ENCODE results near the gene ITIH5. TPM values are rescaled to one million over a fixed set of nuclear protein-coding genes. Genes with fewer than 3 reads are reported as not detected.
A peak's percentile ranks its signal among the peaks of the same experiment; 100 is the strongest.

The ITIH5 gene
- total and polyA plus RNA-seq, 9 of the 15 experiments (the other 6 are each of a cell fraction or from before 2014, with no cell fraction given): 0.52 to 4.5 (median 2.6) TPM

- TF ChIP-seq REST (IDR thresholded peaks at IDR 0.05; ENCODE audit: borderline replicate concordance): peak; percentile 86
- TF ChIP-seq REST (CRISPR knock-in tag; IDR thresholded peaks at IDR 0.05; ENCODE audit: low read depth): no peak
- TF ChIP-seq GATAD2B (IDR thresholded peaks at IDR 0.05; ENCODE audit: borderline replicate concordance): no peak
- TF ChIP-seq TFE3 (CRISPR knock-in tag; IDR thresholded peaks at IDR 0.05): peak; percentile 72
- no peak for TF ChIP-seq CHD2 (IDR thresholded peaks at IDR 0.05; ENCODE audit: low read depth, low read length)
- TF ChIP-seq SREBF2 (CRISPR knock-in tag; IDR thresholded peaks at IDR 0.05): no peak
- TF ChIP-seq FOSL1 (tag; conservative IDR thresholded peaks at IDR 0.05): no peak
- no peak for TF ChIP-seq CHD4 (IDR thresholded peaks at IDR 0.05; ENCODE audit: insufficient read depth, insufficient replicate concordance, low read depth, low read length, poor library complexity, severe bottlenecking)
- no peak for TF ChIP-seq OTX1 (CRISPR knock-in tag; IDR thresholded peaks at IDR 0.05)
- no peak for TF ChIP-seq ZNF146 (CRISPR knock-in tag; IDR thresholded peaks at IDR 0.05; ENCODE audit: unreplicated experiment)
- no peak for TF ChIP-seq ZFPM2 (CRISPR knock-in tag; IDR thresholded peaks at IDR 0.05)
- TF ChIP-seq GATA2 (CRISPR knock-in tag; IDR thresholded peaks at IDR 0.05): no peak
- TF ChIP-seq ZBTB43 (CRISPR knock-in tag; IDR thresholded peaks at IDR 0.05): no peak
- TF ChIP-seq NCOA4 (IDR thresholded peaks at IDR 0.05; ENCODE audit: partially characterized antibody): no peak
- TF ChIP-seq MAFK (IDR thresholded peaks at IDR 0.05; ENCODE audit: low read length): peak; percentile 79
- TF ChIP-seq ERF (CRISPR knock-in tag; IDR thresholded peaks at IDR 0.05): no peak
- TF ChIP-seq EHMT2 (IDR thresholded peaks at IDR 0.05): no peak
Measured at GRCh38 chr10:7525314-7526016, 141.3 kb downstream of the ITIH5 start (continued).
